HCT116 (cell line): Measurements from ENCODE around the gene RPS6KL1.

Experiments
- CTCF ChIP-seq, 3 experiments: fragments of 200-600 bp in 1 of 3; sonication (generic) in 1 of 3; IDR thresholded peaks in 2 of 3; conservative IDR thresholded peaks in 1 of 3; 2 replicates each; pipeline ENCODE4 v1.5.1; 2012 to 2017; ENCODE audit warnings: low read depth in 2 of 3, low read length in 2 of 3, antibody characterized with exemption in 1 of 3, borderline replicate concordance in 1 of 3, control low read depth in 1 of 3, mild to moderate bottlenecking in 1 of 3, mixed read lengths in 1 of 3, mixed run types in 1 of 3, moderate library complexity in 1 of 3; ENCODE audit not compliant: insufficient read depth in 1 of 3
- EZH2 ChIP-seq: fragments of 200-600 bp; sonication (generic); IDR thresholded peaks from 2 replicates; pipeline ENCODE4 v1.6.1; 2017; ENCODE audit warnings: antibody characterized with exemption, mixed run types
- POLR2A ChIP-seq: IDR thresholded peaks from 2 replicates; pipeline ENCODE4 v1.7.0; 2011; ENCODE audit warnings: borderline replicate concordance; ENCODE audit not compliant: insufficient read depth, insufficient read length; ENCODE audit errors: extremely low read depth
- TCF7L2 ChIP-seq: IDR thresholded peaks from 2 replicates; pipeline ENCODE4 v1.7.0; 2011; ENCODE audit warnings: borderline replicate concordance, inconsistent platforms; ENCODE audit not compliant: insufficient read depth, insufficient read length; ENCODE audit errors: extremely low read depth
- ZNF274 ChIP-seq: fragments of 200-500 bp; sonication (Bioruptor generic); IDR thresholded peaks from 2 replicates; pipeline ENCODE4 v1.6.1; 2014; ENCODE audit warnings: mild to moderate bottlenecking, low read depth, low read length, inconsistent platforms

- no peak for TF ChIP-seq POLR2A
- no peak for TF ChIP-seq CTCF (IDR thresholded peaks at IDR 0.05 in 2 of 3, conservative IDR thresholded peaks at IDR 0.05 in 1 of 3; ENCODE audit: borderline replicate concordance in 1 of 3, insufficient read depth in 1 of 3, low read depth in 2 of 3, low read length in 2 of 3)
- no peak for TF ChIP-seq EZH2
- TF ChIP-seq ZNF274 = no peak
- no peak for TF ChIP-seq TCF7L2
Observed at GRCh38 chr14:74961238-74961911, 38.3 kb upstream of the RPS6KL1 start.
